H1 (cell line): ENCODE results near the gene EED. TPM values are rescaled to one million over a fixed set of nuclear protein-coding genes. Genes with fewer than 3 reads are reported as not detected.

ENCODE experiments used
- BCL11A ChIP-seq, 2 experiments: IDR thresholded peaks; one replicate each; pipeline ENCODE4 v1.6.1; 2011; ENCODE audit warnings: low read depth in 2 of 2, low read length in 2 of 2, mild to moderate bottlenecking in 2 of 2
- CHD1 ChIP-seq: IDR thresholded peaks from 2 replicates; pipeline ENCODE4 v1.6.1; 2012; ENCODE audit warnings: low read depth, low read length, improper control_type of control experiment
- CHD7 ChIP-seq: fragments of 300-600 bp; sonication (generic); IDR thresholded peaks from 2 replicates; pipeline ENCODE4 v1.7.1; 2012; ENCODE audit warnings: low read length, moderate library complexity, mild to moderate bottlenecking, inconsistent platforms; ENCODE audit not compliant: insufficient replicate concordance
- CTBP2 ChIP-seq: IDR thresholded peaks from 2 replicates; pipeline ENCODE4 v1.7.0; 2011; ENCODE audit warnings: borderline replicate concordance, mild to moderate bottlenecking, moderate library complexity, mixed read lengths, low read length; ENCODE audit not compliant: insufficient read depth, insufficient read length
- JUND ChIP-seq: IDR thresholded peaks from 2 replicates; pipeline ENCODE4 v1.6.1; 2011; ENCODE audit warnings: mild to moderate bottlenecking, improper control_type of control experiment, low read length
- KDM4A ChIP-seq: IDR thresholded peaks from one replicate; pipeline ENCODE4 v1.7.1; 2012; ENCODE audit warnings: low read depth, mild to moderate bottlenecking, moderate library complexity, low read length, inconsistent platforms; ENCODE audit not compliant: severe bottlenecking
- SP4 ChIP-seq: IDR thresholded peaks from 2 replicates; pipeline ENCODE4 v1.6.1; 2012; ENCODE audit warnings: low read length, inconsistent platforms
- TAF1 ChIP-seq: IDR thresholded peaks from 2 replicates; pipeline ENCODE4 v1.6.1; 2011; ENCODE audit warnings: mild to moderate bottlenecking, low read depth, low read length
- polyA plus RNA-seq, 7 experiments: library from polyadenylated mRNA; depleted of rRNA in 3 of 7; stranded (reverse) in 5 of 7; unstranded in 2 of 7; fragments of >200 nt in 5 of 7; fragments of 200-250 nt in 2 of 7; gene quantifications; 1 replicate in 5 of 7; 2 replicates in 1 of 7; 4 replicates in 1 of 7; pipeline versions ENCODE4 v1.2.1 to v1.2.3, GENCODE V29; 2011 to 2013; ENCODE audit warnings: missing spikeins in 2 of 7, mixed read lengths in 2 of 7
- total RNA-seq: library from RNA; stranded (reverse); fragmentation: NEBNext Ultra II Directional; extraction: Animal tissue kit (Norgen Biotek cat#: 25700); gene quantifications from 2 replicates; pipeline ENCODE4 v1.2.1, GENCODE V29; 2021
- TF ChIP-seq, protein P1 (sequence below): IDR thresholded peaks from 2 replicates; pipeline ENCODE4 v1.6.1; 2012; ENCODE audit warnings: inconsistent platforms

The EED gene
- total and polyA plus RNA-seq, 2 of the 8 experiments (the other 6 are each of a cell fraction or from before 2014, with no cell fraction given), result 12.6 to 26.9 TPM

GRCh38 chr11:86244522-86245368 is at the start of gene EED (continued):
- TF ChIP-seq CHD7 (no peak), KDM4A (no peak), CTBP2 (no peak), TAF1 (peak; percentile 95), CHD1 (peak; percentile 99), JUND (peak; percentile 98), SP4 (0 out of 2 replicates have a peak, but pooled peaks have one; percentile 27), BCL11A (IDR thresholded peaks at IDR 0.05; ENCODE audit: low read depth in 2 of 2, low read length in 2 of 2) (no peak)
- TF ChIP-seq, protein P1, sequence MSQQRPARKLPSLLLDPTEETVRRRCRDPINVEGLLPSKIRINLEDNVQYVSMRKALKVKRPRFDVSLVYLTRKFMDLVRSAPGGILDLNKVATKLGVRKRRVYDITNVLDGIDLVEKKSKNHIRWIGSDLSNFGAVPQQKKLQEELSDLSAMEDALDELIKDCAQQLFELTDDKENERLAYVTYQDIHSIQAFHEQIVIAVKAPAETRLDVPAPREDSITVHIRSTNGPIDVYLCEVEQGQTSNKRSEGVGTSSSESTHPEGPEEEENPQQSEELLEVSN, result no peak; the same call in none of the 2 replicates
